ENCODE data around the gene C10orf71. TPM values are rescaled to one million over a fixed set of nuclear protein-coding genes. Genes with fewer than 3 reads are reported as not detected.

The C10orf71 gene
- total RNA-seq, 1 experiment from 2014 or later = not detected

- intact Hi-C loops (cut with micrococcal nuclease) = no loop called here
- no peak overlapping the region for H2AFZ ChIP-seq (ENCODE audit: low read depth, low read length, poor library complexity, severe bottlenecking)
- ATAC-seq (no peak), DNase-seq (ENCODE audit: low read depth, low spot score) (no peak)
- H3K4me3 ChIP-seq (replicated peaks in 1 of 2; ENCODE audit: low read depth in 1 of 2, low read length in 2 of 2) = no peak overlapping the region
- H3K9me2 ChIP-seq (ENCODE audit: insufficient read depth) = no peaks in the 10 kb centered on the region
- no peaks in the 10 kb centered on the region for H3K79me2 ChIP-seq (ENCODE audit: insufficient read depth, low read length)
- no TSS peak for BruUV-seq (replicated peaks)
- no peaks in the 10 kb centered on the region for H3K4me1 ChIP-seq (ENCODE audit: control insufficient read depth in 1 of 2, insufficient read depth in 2 of 2, low read length in 2 of 2)
- CTCF ChIA-PET = no interaction called here
- TF ChIP-seq YY1 (IDR thresholded peaks at IDR 0.05; ENCODE audit: extremely low read depth, insufficient replicate concordance, low read depth, low read length) (no peak), TCF7L2 (IDR thresholded peaks at IDR 0.05; ENCODE audit: borderline replicate concordance, extremely low read depth, insufficient read depth, insufficient read length) (no peak), ZBTB33 (IDR thresholded peaks at IDR 0.05; ENCODE audit: extremely low read depth, insufficient replicate concordance, low read length) (no peak), RAD21 (IDR thresholded peaks at IDR 0.05; ENCODE audit: low read depth) (no peak)
- TF ChIP-seq, protein P1, sequence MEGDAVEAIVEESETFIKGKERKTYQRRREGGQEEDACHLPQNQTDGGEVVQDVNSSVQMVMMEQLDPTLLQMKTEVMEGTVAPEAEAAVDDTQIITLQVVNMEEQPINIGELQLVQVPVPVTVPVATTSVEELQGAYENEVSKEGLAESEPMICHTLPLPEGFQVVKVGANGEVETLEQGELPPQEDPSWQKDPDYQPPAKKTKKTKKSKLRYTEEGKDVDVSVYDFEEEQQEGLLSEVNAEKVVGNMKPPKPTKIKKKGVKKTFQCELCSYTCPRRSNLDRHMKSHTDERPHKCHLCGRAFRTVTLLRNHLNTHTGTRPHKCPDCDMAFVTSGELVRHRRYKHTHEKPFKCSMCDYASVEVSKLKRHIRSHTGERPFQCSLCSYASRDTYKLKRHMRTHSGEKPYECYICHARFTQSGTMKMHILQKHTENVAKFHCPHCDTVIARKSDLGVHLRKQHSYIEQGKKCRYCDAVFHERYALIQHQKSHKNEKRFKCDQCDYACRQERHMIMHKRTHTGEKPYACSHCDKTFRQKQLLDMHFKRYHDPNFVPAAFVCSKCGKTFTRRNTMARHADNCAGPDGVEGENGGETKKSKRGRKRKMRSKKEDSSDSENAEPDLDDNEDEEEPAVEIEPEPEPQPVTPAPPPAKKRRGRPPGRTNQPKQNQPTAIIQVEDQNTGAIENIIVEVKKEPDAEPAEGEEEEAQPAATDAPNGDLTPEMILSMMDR (IDR thresholded peaks at IDR 0.05 in 2 of 3, conservative IDR thresholded peaks at IDR 0.05 in 1 of 3; ENCODE audit: borderline replicate concordance in 1 of 3, insufficient read depth in 1 of 3, low read depth in 2 of 3, low read length in 2 of 3) = no peak
- H3K36me3 ChIP-seq (ENCODE audit: control insufficient read depth in 1 of 2, insufficient read depth in 2 of 2, low read length in 2 of 2) = no peaks in the 10 kb centered on the region
- H3K9ac ChIP-seq (ENCODE audit: low read length) = no peak overlapping the region
- no peaks in the 10 kb centered on the region for H3K9me3 ChIP-seq (ENCODE audit: control insufficient read depth in 1 of 2, insufficient read depth in 1 of 2, low read depth in 1 of 2, low read length in 2 of 2)
- H3K27ac ChIP-seq (ENCODE audit: low read depth, low read length) = no peak overlapping the region
- H3K27me3 ChIP-seq (ENCODE audit: insufficient read depth, low read length) = peaks cover 27% of the 10 kb centered on the region
- H4K20me1 ChIP-seq (ENCODE audit: insufficient read depth) = no peaks in the 10 kb centered on the region
- RAD21 ChIA-PET (ENCODE audit: low non-redundant PET in 1 of 2, low total read pairs in 2 of 2, uncharacterized antibody in 2 of 2, unreplicated experiment in 2 of 2) = no interaction called here
- no peak overlapping the region for H3K4me2 ChIP-seq (ENCODE audit: low read length)
- POLR2A ChIA-PET = no interaction called here
Observed at GRCh38 chr10:49302088-49302487, 3.1 kb downstream of the C10orf71 start.

Measured in HCT116 (cell line).